GM18508 (cell line): Measurements from ENCODE around the gene SMYD3.

ENCODE experiments used
- ATAC-seq: cut with Tn5 transposase; IDR thresholded peaks from one replicate; pipeline ENCODE4 v1.9.1; 2021; ENCODE audit warnings: moderate number of reproducible peaks; ENCODE audit not compliant: insufficient read depth, unreplicated experiment

SMYD3 gene

DNA sequence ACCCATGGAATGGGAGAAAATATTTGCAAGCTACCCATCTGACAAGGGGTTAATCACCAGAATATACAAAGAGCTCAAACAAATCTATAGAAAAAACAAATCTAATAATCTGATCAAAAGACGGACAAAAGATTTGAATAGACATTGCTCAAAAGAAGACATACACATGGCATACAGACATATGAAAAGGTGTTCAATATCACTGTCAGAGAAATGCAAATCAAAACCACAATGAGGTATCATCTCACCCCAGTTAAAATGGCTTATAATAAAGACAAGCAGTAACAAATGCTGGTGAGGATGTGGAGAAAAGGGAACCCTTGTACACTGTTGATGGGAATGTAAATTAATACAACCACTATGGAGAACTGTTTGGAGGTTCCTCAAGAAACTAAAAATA, 600.9 kb downstream of the SMYD3 start:
- no peak for ATAC-seq

DNA sequence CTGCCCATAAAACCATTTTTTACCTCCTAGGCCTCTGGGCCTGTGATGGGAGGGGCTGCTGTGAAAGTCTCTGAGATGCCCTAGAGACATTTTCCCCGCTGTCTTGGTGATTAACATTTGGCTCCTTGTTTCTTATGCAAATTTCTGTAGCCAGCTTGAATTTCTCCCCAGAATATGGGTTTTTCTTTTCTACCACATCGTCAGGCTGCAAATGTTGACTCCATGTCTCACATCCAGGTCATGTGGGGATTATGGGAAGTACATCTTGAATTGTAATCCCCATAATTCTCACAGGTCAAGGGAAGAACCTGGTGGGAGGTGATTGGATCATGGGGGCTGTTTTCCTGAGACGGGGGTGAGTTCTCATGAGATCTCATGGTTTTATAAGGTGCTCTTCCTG, 603.2 kb downstream of the SMYD3 start:
- ATAC-seq: no peak

DNA sequence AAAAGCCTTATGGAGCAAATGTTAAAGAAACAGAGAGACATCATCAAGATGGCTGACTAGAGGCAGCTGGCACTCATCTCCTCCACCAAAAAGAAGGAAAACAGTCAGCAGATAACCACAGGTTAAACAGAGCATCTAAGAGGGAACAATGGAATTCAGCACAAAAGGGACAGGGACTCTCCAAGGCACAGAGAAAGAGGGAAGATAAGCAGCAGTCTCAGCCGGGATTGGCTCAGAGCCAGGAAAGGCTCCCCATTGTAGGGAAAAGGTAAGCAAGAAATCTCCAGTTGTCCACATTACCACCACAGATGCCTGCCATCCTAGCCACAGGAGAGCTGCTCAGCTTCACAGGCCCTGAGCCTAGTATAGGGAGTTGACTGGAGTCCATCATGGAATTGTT, 605.5 kb downstream of the SMYD3 start:
- no peak for ATAC-seq

GRCh38 chr1:245901037-245901436, 606.0 kb downstream of the SMYD3 start:
- no peak for ATAC-seq

- no peak for ATAC-seq
Measured at GRCh38 chr1:245898581-245898980, 608.5 kb downstream of the SMYD3 start.

- no peak for ATAC-seq
Measured at GRCh38 chr1:245896258-245896657, 610.8 kb downstream of the SMYD3 start.

DNA sequence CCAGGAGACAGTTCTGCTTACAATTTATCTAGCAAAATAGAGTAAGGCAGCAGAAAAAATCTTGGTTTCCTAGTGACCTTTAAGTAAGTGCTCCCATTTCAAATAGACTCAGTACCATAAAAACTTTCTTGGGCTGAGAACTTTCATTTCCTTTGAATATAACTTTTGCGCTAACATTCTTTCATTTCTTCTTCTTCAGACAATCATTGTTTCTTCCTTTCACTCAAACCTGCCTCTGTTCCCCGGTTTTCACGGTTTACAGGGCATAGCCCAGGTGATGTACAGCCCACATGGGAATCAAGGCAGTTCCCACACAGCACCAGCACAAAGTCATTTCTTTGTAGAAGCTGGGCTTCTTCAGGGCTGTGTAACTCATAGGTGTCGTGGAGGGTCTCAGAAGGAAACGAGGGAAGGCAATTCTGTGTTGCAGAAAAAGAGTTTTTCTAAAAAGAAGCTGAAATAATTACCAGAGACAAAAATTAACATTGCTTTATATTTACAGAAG, 611.6 kb downstream of the SMYD3 start:
- ATAC-seq: no peak

- no peak for ATAC-seq
Measured at GRCh38 chr1:245894843-245895242, 612.2 kb downstream of the SMYD3 start.

GRCh38 chr1:245893025-245893424, 614.1 kb downstream of the SMYD3 start:
- ATAC-seq: no peak

DNA sequence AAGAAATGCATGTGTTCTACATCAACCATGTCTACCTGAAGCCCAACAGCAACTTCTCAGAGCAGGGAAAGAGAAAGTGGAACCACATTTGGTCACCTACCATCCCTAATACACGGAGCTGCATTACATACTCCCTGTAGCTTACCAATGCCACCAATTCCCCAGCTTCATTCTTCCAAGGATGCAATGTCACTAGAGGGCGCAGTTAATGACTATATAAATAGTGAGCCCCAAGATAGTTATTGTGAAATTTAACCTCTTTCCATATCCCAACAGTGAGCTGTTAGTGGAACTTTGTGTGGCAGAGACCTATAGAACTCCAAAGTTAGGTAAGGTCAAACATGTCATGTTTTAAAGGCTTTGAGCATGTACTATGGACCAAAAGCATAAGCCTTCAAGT, 618.3 kb downstream of the SMYD3 start:
- ATAC-seq: no peak

DNA sequence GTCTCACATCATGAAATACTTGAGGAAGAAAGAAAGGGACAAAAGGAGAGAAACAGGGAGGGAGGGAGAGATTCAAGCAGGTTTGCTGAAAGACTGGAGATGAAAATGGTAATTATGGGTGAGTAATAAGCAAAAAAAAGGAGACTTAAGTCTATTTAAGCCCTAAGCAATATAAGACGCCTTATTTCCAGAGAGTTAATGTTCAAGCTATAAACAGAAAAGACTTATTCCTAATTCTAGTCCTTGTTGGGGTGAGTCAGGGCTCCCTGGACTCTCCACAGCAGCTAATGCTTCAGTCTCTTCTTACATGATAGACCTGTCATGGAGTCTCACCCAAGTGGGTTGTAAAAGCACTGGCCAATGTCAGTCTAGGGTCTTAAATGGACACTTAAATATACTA, 619.2 kb downstream of the SMYD3 start:
- ATAC-seq: no peak

DNA sequence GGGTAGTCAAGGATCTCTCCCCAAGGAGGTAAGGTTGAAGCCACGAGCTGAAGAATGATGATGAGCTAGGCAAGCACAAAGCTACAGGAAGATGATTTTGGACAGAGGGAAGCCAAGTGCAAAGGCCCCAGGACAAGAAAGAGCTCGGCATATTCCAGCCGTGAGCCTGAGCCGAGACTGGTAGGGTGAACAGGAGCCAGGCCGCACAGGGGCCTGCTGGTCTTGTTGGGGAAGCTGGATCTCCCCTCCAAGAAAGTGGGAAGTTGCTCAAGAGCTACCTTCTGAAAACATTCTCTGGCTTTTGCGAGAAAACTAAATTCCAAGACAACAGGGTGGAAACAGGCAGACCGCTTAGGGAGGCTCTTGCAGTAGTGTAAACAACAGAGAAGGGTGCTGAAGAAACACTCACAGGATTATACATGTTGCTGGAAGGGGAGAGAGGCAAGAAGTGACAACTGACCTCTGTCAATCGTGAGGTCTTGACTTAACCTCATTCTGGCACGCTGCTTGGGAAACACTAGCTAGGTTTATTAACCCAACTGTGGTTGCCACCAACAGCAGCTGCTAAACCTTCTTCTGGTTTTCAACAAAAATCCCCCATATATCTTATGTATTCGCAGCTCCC, 625.2 kb downstream of the SMYD3 start:
- ATAC-seq: no peak

DNA sequence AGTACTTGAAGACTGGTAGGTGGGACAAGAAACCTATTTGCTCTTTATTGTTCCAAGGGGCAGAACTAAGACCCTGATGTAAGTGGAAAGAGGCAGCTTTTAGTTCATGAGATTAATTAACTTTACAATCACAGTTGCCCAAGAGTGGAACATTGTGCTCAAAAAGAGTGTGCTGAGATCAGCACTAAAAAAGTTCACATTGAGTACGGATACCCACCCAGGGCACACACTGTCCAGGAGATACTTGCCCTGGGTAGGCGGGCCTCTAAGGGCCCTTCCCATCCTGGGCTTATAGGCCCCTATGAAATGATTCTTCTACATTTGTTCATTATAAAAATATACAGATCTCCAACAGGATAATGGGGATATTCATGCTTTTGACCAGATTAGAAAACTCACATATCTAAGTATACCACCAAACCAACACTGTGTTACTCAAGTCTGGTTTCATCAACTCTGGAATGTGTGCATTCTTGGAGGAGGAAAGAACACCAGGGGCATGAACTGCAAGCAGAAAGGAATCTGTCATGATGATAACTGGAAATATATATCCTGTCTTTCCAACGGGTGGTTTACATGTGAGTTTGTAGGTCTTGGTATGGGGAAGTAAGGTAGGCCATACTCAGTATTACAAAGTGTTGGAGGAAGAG, 626.2 kb downstream of the SMYD3 start:
- no peak for ATAC-seq

- ATAC-seq: no peak
Measured at GRCh38 chr1:245879091-245879490, 628.0 kb downstream of the SMYD3 start.

GRCh38 chr1:245878585-245878984, 628.5 kb downstream of the SMYD3 start:
- no peak for ATAC-seq

- no peak for ATAC-seq
Measured at GRCh38 chr1:245877976-245878375, 629.1 kb downstream of the SMYD3 start.

GRCh38 chr1:245876586-245876985, 630.5 kb downstream of the SMYD3 start:
- no peak for ATAC-seq

DNA sequence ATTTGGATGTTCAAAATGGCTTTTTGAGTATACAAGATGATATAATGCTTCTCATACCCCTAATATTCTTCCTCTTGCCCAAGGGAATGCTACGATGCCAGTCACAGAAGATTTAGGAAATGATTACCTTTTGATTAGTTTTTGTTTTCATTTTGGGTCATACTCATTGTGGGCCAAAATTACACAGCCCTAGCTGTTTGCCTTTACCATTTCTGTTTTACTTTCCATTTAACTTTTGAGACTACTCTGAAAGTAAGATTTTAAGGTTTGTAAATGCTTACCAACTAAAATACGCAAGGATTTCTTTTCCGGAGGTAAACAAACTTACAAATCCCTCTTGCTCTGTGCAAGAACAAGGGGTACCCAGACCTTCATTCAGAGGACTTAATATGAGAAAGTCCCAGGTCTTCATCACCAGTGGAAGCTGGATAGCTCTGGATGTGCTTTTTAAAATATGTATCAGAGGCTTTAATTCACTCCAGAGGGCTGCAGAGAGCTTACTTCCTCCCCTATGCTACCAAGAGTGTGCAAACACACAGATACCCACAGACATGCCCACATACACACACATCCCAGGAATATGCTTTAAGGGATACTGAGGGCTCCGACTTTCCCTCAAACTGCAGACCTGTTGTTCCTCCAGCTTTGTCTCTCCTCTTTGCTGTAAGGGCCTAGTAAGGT, 631.4 kb downstream of the SMYD3 start:
- ATAC-seq: peak; percentile 70

DNA sequence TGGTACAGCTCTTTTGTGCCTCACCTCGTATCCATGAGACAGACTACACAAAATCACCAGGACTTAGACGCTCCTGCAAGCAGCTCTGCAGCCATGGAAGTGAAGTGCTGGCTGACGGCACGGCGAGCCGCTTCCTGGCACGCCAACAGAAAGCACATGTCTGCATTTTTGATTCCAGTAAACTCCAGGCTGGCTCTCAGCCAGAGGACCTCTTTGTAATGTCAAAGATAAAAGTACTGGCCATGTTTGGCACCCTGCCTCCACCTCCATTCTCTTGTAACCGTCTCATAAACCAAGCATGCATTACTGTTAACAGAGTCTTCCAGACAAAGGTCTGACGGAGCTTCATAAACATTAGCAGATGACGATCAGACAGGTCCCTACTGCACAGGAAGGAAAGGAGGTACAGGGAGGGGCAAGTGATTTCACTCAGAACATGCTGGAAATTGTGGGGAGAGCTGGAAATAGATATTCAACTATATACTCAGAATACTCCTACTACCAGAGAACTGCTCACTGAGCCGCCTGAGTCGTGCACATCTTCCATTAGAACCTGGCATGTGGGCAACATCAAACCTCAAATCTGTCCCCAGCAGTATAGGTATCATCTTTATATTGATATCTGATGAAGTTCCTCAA, 632.0 kb downstream of the SMYD3 start:
- peak; percentile 8 for ATAC-seq

DNA sequence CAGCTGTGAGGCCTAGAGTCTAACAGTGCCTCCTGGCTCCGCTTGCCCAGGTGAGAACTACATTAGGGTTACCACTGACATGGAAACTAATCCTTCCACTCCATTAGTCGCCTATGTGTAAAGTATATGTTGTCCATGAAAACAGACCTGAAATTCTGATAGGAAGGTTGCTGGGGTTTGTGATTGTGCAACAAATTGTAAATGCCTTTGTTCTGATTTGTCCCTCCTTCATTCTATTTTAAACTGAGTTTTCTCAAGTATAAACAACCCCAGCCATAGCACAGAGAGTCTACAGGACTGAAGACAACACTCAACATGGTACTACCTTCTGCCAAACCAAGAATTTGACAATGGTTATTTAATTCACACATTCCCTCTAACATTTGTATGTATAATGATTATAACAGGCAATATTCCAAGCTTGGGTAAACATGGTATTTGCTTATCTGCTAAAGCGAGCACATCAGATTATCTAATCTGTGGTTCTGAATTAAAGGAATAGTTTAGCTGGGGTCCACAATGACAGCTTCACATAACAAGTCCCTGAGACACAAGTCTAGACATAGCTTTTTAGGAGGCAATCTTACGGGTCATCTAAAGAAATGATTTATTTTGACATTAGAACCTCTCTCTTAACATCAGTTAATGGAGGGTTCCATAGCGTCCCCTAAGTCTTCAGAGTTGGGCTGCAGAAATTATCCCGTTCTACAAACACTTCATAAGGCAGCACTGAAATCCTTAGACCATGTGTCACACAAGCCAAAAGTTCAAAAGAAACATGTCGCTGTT, 633.0 kb downstream of the SMYD3 start:
- ATAC-seq: no peak
